NCI-H1694 (cell line): ENCODE measurements around the gene MSI2.

ENCODE experiments used
- DNase-seq: peaks from one replicate; lab custom pipeline; 2025; lab: John Stamatoyannopoulos, UW

MSI2 gene

GRCh38 chr17:57343717-57344116 lies 87.4 kb downstream of the MSI2 start:
- no peak for DNase-seq

GRCh38 chr17:57344261-57344660 lies 87.9 kb downstream of the MSI2 start:
- DNase-seq, result no peak

GRCh38 chr17:57349541-57350247 lies 93.4 kb downstream of the MSI2 start:
- no peak for DNase-seq

GRCh38 chr17:57350266-57350665 lies 93.9 kb downstream of the MSI2 start:
- no peak for DNase-seq

GRCh38 chr17:57352665-57353175 lies 96.4 kb downstream of the MSI2 start:
- DNase-seq, result no peak

GRCh38 chr17:57354673-57355072 lies 98.3 kb downstream of the MSI2 start:
- DNase-seq, result no peak

- no peak for DNase-seq
Measured at GRCh38 chr17:57355090-57355859, 99.0 kb downstream of the MSI2 start.

GRCh38 chr17:57356153-57356718 lies 99.9 kb downstream of the MSI2 start:
- DNase-seq, result no peak

- no peak for DNase-seq
Measured at GRCh38 chr17:57356719-57357391, 100.5 kb downstream of the MSI2 start.

- no peak for DNase-seq
Measured at GRCh38 chr17:57357392-57357784, 101.1 kb downstream of the MSI2 start.

GRCh38 chr17:57357830-57358430 lies 101.6 kb downstream of the MSI2 start:
- no peak for DNase-seq

GRCh38 chr17:57360266-57360665 lies 103.9 kb downstream of the MSI2 start:
- DNase-seq, result no peak

- no peak for DNase-seq
Measured at GRCh38 chr17:57362797-57363556, 106.7 kb downstream of the MSI2 start.

- DNase-seq, result no peak
Measured at GRCh38 chr17:57363580-57363979, 107.3 kb downstream of the MSI2 start.

- no peak for DNase-seq
Measured at GRCh38 chr17:57363998-57364643, 107.8 kb downstream of the MSI2 start.

GRCh38 chr17:57365420-57365819 lies 109.1 kb downstream of the MSI2 start:
- no peak for DNase-seq

GRCh38 chr17:57366177-57366557 lies 109.8 kb downstream of the MSI2 start:
- DNase-seq, result no peak

GRCh38 chr17:57366558-57367351 lies 110.4 kb downstream of the MSI2 start:
- DNase-seq, result peak; percentile 20

- DNase-seq, result no peak
Measured at GRCh38 chr17:57368637-57369336, 112.5 kb downstream of the MSI2 start.
